H9 (cell line): ENCODE data around the gene TGFBR2. TPM values are rescaled to one million over a fixed set of nuclear protein-coding genes. Genes with fewer than 3 reads are reported as not detected.

Experiments used
- DNase-seq: peaks from one replicate; pipeline ENCODE4 v3.0.0-alpha.2; 2017
- H2AFZ ChIP-seq: one replicate; pipeline ENCODE4 v1.6.1; 2013; ENCODE audit warnings: mild to moderate bottlenecking, low read length, control low read depth, moderate library complexity
- H2AK5ac ChIP-seq: 2 replicates; pipeline ENCODE4 v1.6.1; 2013; ENCODE audit warnings: low read length, control low read depth, mixed read lengths; ENCODE audit not compliant: insufficient read length
- H2BK120ac ChIP-seq: one replicate; pipeline ENCODE4 v1.6.1; 2013; ENCODE audit warnings: low read depth, mild to moderate bottlenecking, low read length, control low read depth, inconsistent platforms; ENCODE audit not compliant: poor library complexity, severe bottlenecking
- H2BK12ac ChIP-seq: 2 replicates; pipeline ENCODE4 v1.6.1; 2013; ENCODE audit warnings: low read length, control low read depth, mixed read lengths, low read depth; ENCODE audit not compliant: insufficient read length
- H2BK15ac ChIP-seq: 2 replicates; pipeline ENCODE4 v1.6.1; 2013; ENCODE audit warnings: low read depth, low read length, control low read depth
- H2BK20ac ChIP-seq: one replicate; pipeline ENCODE4 v1.6.1; 2013; ENCODE audit warnings: low read depth, mild to moderate bottlenecking, low read length, control low read depth, inconsistent platforms; ENCODE audit not compliant: poor library complexity, severe bottlenecking
- H2BK5ac ChIP-seq: 2 replicates; pipeline ENCODE4 v1.6.1; 2013; ENCODE audit warnings: low read length, control low read depth, mixed read lengths; ENCODE audit not compliant: insufficient read length
- H3K14ac ChIP-seq: 2 replicates; pipeline ENCODE4 v1.6.1; 2013; ENCODE audit warnings: low read length, control low read depth; ENCODE audit not compliant: insufficient read depth
- H3K18ac ChIP-seq: 2 replicates; pipeline ENCODE4 v1.6.1; 2013; ENCODE audit warnings: low read depth, mild to moderate bottlenecking, mixed read lengths, low read length, control low read depth; ENCODE audit not compliant: insufficient read length
- H3K23ac ChIP-seq: 2 replicates; pipeline ENCODE4 v1.6.1; 2013; ENCODE audit warnings: low read length, control low read depth, mixed read lengths, low read depth; ENCODE audit not compliant: insufficient read length
- H3K23me2 ChIP-seq: 2 replicates; pipeline ENCODE4 v1.6.1; 2013; ENCODE audit warnings: low read depth, mild to moderate bottlenecking, mixed read lengths, low read length, control low read depth; ENCODE audit not compliant: insufficient read length, poor library complexity, severe bottlenecking
- H3K27ac ChIP-seq: 2 replicates; pipeline ENCODE4 v1.5.1; 2013; ENCODE audit warnings: low read length, control low read depth, mixed read lengths, low read depth; ENCODE audit not compliant: insufficient read length
- H3K27me3 ChIP-seq: 2 replicates; pipeline ENCODE4 v1.6.1; 2013; ENCODE audit warnings: low read length, control low read depth, inconsistent platforms; ENCODE audit not compliant: insufficient read depth
- H3K4ac ChIP-seq: 2 replicates; pipeline ENCODE4 v1.6.1; 2013; ENCODE audit warnings: low read depth, mild to moderate bottlenecking, control low read depth, inconsistent platforms, low read length, moderate library complexity
- H3K4me1 ChIP-seq: 2 replicates; pipeline ENCODE4 v1.6.1; 2013; ENCODE audit warnings: low read length, control low read depth, inconsistent platforms; ENCODE audit not compliant: insufficient read depth
- H3K4me2 ChIP-seq: 2 replicates; pipeline ENCODE4 v1.6.1; 2013; ENCODE audit warnings: low read length, control low read depth, mixed read lengths; ENCODE audit not compliant: insufficient read length, insufficient read depth
- H3K56ac ChIP-seq: 2 replicates; pipeline ENCODE4 v1.6.1; 2013; ENCODE audit warnings: low read depth, mild to moderate bottlenecking, mixed read lengths, low read length, control low read depth; ENCODE audit not compliant: insufficient read length
- H3K79me1 ChIP-seq: 2 replicates; pipeline ENCODE4 v1.6.1; 2013; ENCODE audit warnings: low read depth, mild to moderate bottlenecking, moderate library complexity, low read length, control low read depth, inconsistent platforms; ENCODE audit not compliant: insufficient read depth, poor library complexity, severe bottlenecking
- H3K79me2 ChIP-seq: 2 replicates; pipeline ENCODE4 v1.6.1; 2013; ENCODE audit warnings: low read length, control low read depth, inconsistent platforms; ENCODE audit not compliant: insufficient read depth
- H3K9ac ChIP-seq: 2 replicates; pipeline ENCODE4 v1.6.1; 2013; ENCODE audit warnings: low read length, control low read depth, mixed read lengths; ENCODE audit not compliant: insufficient read length; ENCODE audit errors: extremely low read depth
- H3K9me3 ChIP-seq: one replicate; pipeline ENCODE4 v1.6.1; 2013; ENCODE audit warnings: low read depth, low read length, inconsistent platforms; ENCODE audit not compliant: control insufficient read depth
- H3T11ph ChIP-seq: one replicate; pipeline ENCODE4 v1.6.1; 2013; ENCODE audit warnings: mild to moderate bottlenecking, low read length, control low read depth, inconsistent platforms
- H4K20me1 ChIP-seq: one replicate; pipeline ENCODE4 v1.6.1; 2013; ENCODE audit not compliant: control insufficient read depth, insufficient read length, insufficient read depth
- H4K5ac ChIP-seq: 2 replicates; pipeline ENCODE4 v1.6.1; 2013; ENCODE audit warnings: low read depth, mild to moderate bottlenecking, mixed read lengths, low read length, control low read depth; ENCODE audit not compliant: insufficient read length
- H4K8ac ChIP-seq: replicated peaks from 2 replicates; pipeline ENCODE4 v1.6.1; 2013; ENCODE audit warnings: low read length, control low read depth, mixed read lengths, low read depth; ENCODE audit not compliant: insufficient read length
- H4K91ac ChIP-seq: 2 replicates; pipeline ENCODE4 v1.6.1; 2013; ENCODE audit warnings: low read depth, mild to moderate bottlenecking, moderate library complexity, mixed read lengths, low read length, control low read depth; ENCODE audit not compliant: insufficient read length
- H3K27ac Mint-ChIP-seq, 3 experiments: 2 replicates in 2 of 3; 3 replicates in 1 of 3; pipeline ENCODE4 v1.8.0; 2020 to 2021; ENCODE audit warnings: mixed read lengths in 3 of 3, mild to moderate bottlenecking in 1 of 3, moderate library complexity in 1 of 3
- H3K27me3 Mint-ChIP-seq: 2 replicates; pipeline ENCODE4 v1.8.0; 2021; ENCODE audit warnings: low read depth, mild to moderate bottlenecking, moderate library complexity, mixed read lengths
- H3K36me3 Mint-ChIP-seq, 3 experiments: 2 replicates in 2 of 3; 3 replicates in 1 of 3; pipeline ENCODE4 v1.8.0; 2020 to 2021; ENCODE audit warnings: low read depth in 3 of 3, mixed read lengths in 3 of 3; ENCODE audit not compliant: insufficient read depth in 1 of 3
- H3K4me1 Mint-ChIP-seq, 2 experiments: 2 replicates each; pipeline ENCODE4 v1.8.0; 2020; ENCODE audit warnings: mixed read lengths in 2 of 2
- H3K4me3 Mint-ChIP-seq, 2 experiments: 2 replicates in 1 of 2; 3 replicates in 1 of 2; pipeline ENCODE4 v1.8.0; 2020 to 2021; ENCODE audit warnings: mild to moderate bottlenecking in 2 of 2, mixed read lengths in 2 of 2, moderate library complexity in 1 of 2
- H3K9me3 Mint-ChIP-seq, 2 experiments: 2 replicates in 1 of 2; 3 replicates in 1 of 2; pipeline ENCODE4 v1.8.0; 2020; ENCODE audit warnings: mild to moderate bottlenecking in 2 of 2, mixed read lengths in 2 of 2, moderate library complexity in 1 of 2
- WGBS: extraction: QIAGEN DNeasy Blood & Tissue Kit; methylation state at CpG from one replicate; pipeline ENCODE4 v1.1.7; 2013; ENCODE audit warnings: missing lambda C conversion rate, low lambda C conversion rate, mixed read lengths; ENCODE audit not compliant: insufficient read length; ENCODE audit errors: extremely low coverage; 5-methylcytosine and 5-hydroxymethylcytosine counted together
- total RNA-seq: library from RNA; stranded (reverse); gene quantifications from 2 replicates; pipeline ENCODE4 v1.2.1, GENCODE V29; 2021
- TF ChIP-seq, protein P1 (sequence below): fragments of 200-600 bp; sonication (generic); conservative IDR thresholded peaks from 3 replicates; pipeline ENCODE4 v1.8.0; 2021; ENCODE audit warnings: antibody characterized with exemption, mild to moderate bottlenecking

TGFBR2 gene
- total RNA-seq, 1 experiment from 2014 or later, result 10.6 TPM

DNA sequence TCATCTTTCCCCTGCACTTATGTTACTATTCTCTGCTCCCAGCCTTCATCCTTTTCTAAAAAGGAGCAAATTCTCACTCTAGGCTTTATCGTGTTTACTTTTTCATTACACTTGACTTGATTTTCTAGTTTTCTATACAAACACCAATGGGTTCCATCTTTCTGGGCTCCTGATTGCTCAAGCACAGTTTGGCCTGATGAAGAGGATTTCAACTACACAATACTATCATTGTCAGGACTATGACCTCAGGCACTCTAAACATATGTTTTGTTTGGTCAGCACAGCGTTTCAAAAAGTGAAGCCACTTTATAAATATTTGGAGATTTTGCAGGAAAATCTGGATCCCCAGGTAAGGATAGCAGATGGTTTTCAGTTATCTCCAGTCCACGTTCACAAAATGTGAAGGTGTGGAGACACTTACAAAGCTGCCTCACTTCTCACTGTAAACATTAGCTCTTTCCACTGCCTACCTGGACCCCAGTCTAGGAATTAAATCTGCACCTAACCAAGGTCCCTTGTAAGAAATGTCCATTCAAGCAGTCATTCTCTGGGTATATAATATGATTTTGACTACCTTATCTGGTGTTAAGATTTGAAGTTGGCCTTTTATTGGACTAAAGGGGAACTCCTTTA lies 86.2 kb downstream of the TGFBR2 start:
- Histone ChIP-seq H3K27me3 (no peaks in the 10 kb centered on the region), H4K20me1 (no peaks in the 10 kb centered on the region), H2BK12ac (no peak overlapping the region), H3K4ac (no peak overlapping the region), H4K8ac (no peak overlapping the region), H3K23ac (no peak overlapping the region), H2AFZ (no peak overlapping the region), H3K23me2 (no peaks in the 10 kb centered on the region), H2AK5ac (no peak overlapping the region), H3K14ac (no peak overlapping the region), H3K4me1 (peaks cover 6% of the 10 kb centered on the region; the same call in 1 of the 2 replicates), H3K18ac (no peak overlapping the region), H2BK20ac (no peak overlapping the region), H3K9me3 (no peaks in the 10 kb centered on the region), H3T11ph (no peak overlapping the region), H2BK120ac (no peak overlapping the region), H2BK5ac (no peak overlapping the region), H3K79me2 (no peaks in the 10 kb centered on the region), H3K79me1 (no peaks in the 10 kb centered on the region), H3K4me2 (no peak overlapping the region), H3K9ac (no peak overlapping the region), H3K27ac (no peak overlapping the region), H2BK15ac (no peak overlapping the region), H3K56ac (no peak overlapping the region), H4K91ac (no peak overlapping the region), H4K5ac (no peak overlapping the region)
- WGBS, result no CpG with 5 or more reads among the region's 3 CpGs
- Mint-ChIP-seq H3K4me1 (peaks cover 34 to 46% of the 10 kb centered on the region in 2 experiments), H3K4me3 (no peak overlapping the region), H3K27ac (no peak overlapping the region), H3K27me3 (no peaks in the 10 kb centered on the region), H3K36me3 (peaks cover 30 to 42% (median 32%) of the 10 kb centered on the region in 3 experiments), H3K9me3 (no peaks in the 10 kb centered on the region)
- DNase-seq, result no peak
- TF ChIP-seq, protein P1, sequence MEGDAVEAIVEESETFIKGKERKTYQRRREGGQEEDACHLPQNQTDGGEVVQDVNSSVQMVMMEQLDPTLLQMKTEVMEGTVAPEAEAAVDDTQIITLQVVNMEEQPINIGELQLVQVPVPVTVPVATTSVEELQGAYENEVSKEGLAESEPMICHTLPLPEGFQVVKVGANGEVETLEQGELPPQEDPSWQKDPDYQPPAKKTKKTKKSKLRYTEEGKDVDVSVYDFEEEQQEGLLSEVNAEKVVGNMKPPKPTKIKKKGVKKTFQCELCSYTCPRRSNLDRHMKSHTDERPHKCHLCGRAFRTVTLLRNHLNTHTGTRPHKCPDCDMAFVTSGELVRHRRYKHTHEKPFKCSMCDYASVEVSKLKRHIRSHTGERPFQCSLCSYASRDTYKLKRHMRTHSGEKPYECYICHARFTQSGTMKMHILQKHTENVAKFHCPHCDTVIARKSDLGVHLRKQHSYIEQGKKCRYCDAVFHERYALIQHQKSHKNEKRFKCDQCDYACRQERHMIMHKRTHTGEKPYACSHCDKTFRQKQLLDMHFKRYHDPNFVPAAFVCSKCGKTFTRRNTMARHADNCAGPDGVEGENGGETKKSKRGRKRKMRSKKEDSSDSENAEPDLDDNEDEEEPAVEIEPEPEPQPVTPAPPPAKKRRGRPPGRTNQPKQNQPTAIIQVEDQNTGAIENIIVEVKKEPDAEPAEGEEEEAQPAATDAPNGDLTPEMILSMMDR, result no peak
